Measurements from ENCODE around the gene COBL.

Gene COBL

GRCh38 chr7:51316666-51317581 is at the start of gene COBL:
COBL (minus strand) TSS chr7:51316809; CDS start chr7:51316633, 176 bp downstream.
- DNase-seq (ENCODE audit: low read depth), result no peak

- DNase-seq (ENCODE audit: low read depth), result no peak
These were observed 49.6 kb upstream of the COBL start for GRCh38 chr7:51366172-51366728.

GRCh38 chr7:51357821-51358220 is 41.2 kb upstream of the COBL start:
- DNase-seq (ENCODE audit: low read depth), result no peak

GRCh38 chr7:51356849-51357516 is 40.4 kb upstream of the COBL start:
- no peak for DNase-seq (ENCODE audit: low read depth)

GRCh38 chr7:51354897-51355296 is 38.3 kb upstream of the COBL start:
- no peak for DNase-seq (ENCODE audit: low read depth)

GRCh38 chr7:51354434-51354833 is 37.8 kb upstream of the COBL start:
- DNase-seq (ENCODE audit: low read depth), result no peak

- no peak for DNase-seq (ENCODE audit: low read depth)
These were observed 35.8 kb upstream of the COBL start for GRCh38 chr7:51352174-51353100.

- no peak for DNase-seq (ENCODE audit: low read depth)
These were observed 35.1 kb upstream of the COBL start for GRCh38 chr7:51351661-51352060.

- DNase-seq (ENCODE audit: low read depth), result no peak
These were observed 33.9 kb upstream of the COBL start for GRCh38 chr7:51350546-51350896.

- DNase-seq (ENCODE audit: low read depth), result no peak
These were observed 33.4 kb upstream of the COBL start for GRCh38 chr7:51349820-51350545.

GRCh38 chr7:51346126-51346525 is 29.5 kb upstream of the COBL start:
- DNase-seq (ENCODE audit: low read depth), result no peak

GRCh38 chr7:51344406-51345138 is 28.0 kb upstream of the COBL start:
- DNase-seq (ENCODE audit: low read depth), result no peak

- DNase-seq (ENCODE audit: low read depth), result no peak
These were observed 24.3 kb upstream of the COBL start for GRCh38 chr7:51340936-51341335.

GRCh38 chr7:51340029-51340838 is 23.6 kb upstream of the COBL start:
- no peak for DNase-seq (ENCODE audit: low read depth)

GRCh38 chr7:51335057-51335456 is 18.4 kb upstream of the COBL start:
- no peak for DNase-seq (ENCODE audit: low read depth)

- DNase-seq (ENCODE audit: low read depth), result no peak
These were observed 13.2 kb upstream of the COBL start for GRCh38 chr7:51329696-51330263.

GRCh38 chr7:51328351-51328801 is 11.8 kb upstream of the COBL start:
- DNase-seq (ENCODE audit: low read depth), result no peak

- DNase-seq (ENCODE audit: low read depth), result no peak
These were observed 10.7 kb upstream of the COBL start for GRCh38 chr7:51327287-51327717.

- DNase-seq (ENCODE audit: low read depth), result no peak
These were observed 10.2 kb upstream of the COBL start for GRCh38 chr7:51326656-51327286.

All from amniotic epithelial cell (primary cell).